GM23338 (cell line): ENCODE data around the gene SLX4IP. TPM values are rescaled to one million over a fixed set of nuclear protein-coding genes. Genes with fewer than 3 reads are reported as not detected.
"Not testable (repeated sequence)": the region's sequence is repeated elsewhere in the genome, so short reads cannot be mapped to it uniquely, and the experiment has no call there.

Experiments used
- ATAC-seq: fragments of 200-7000 bp; cut with Tn5 transposase; 3 replicates; pipeline ENCODE4 v1.9.1; 2020
- DNase-seq: peaks from one replicate; pipeline ENCODE4 v3.0.0-alpha.2; 2015; ENCODE audit warnings: low spot score
- H2AFZ ChIP-seq: fragments of 200-600 bp; sonication (generic); 2 replicates; pipeline ENCODE4 v1.8.0; 2016; ENCODE audit warnings: antibody characterized with exemption, mild to moderate bottlenecking, moderate library complexity
- H3F3A ChIP-seq: fragments of 200-600 bp; sonication (generic); replicated peaks from 2 replicates; pipeline ENCODE4 v1.8.0; 2017; ENCODE audit warnings: antibody characterized with exemption, mixed run types, low read depth
- H3K27ac ChIP-seq: fragments of 200-600 bp; sonication (generic); 2 replicates; pipeline ENCODE4 v1.6.1; 2016; ENCODE audit warnings: low read depth
- H3K27me3 ChIP-seq: fragments of 200-600 bp; sonication (generic); 2 replicates; pipeline ENCODE4 v1.8.0; 2016; ENCODE audit warnings: mild to moderate bottlenecking, mixed run types, moderate library complexity; ENCODE audit not compliant: insufficient read depth
- H3K36me3 ChIP-seq: fragments of 200-600 bp; sonication (generic); 2 replicates; pipeline ENCODE4 v1.8.0; 2016; ENCODE audit warnings: mild to moderate bottlenecking; ENCODE audit not compliant: insufficient read depth
- H3K4me1 ChIP-seq: fragments of 200-600 bp; sonication (generic); 2 replicates; pipeline ENCODE4 v1.8.0; 2016; ENCODE audit warnings: mild to moderate bottlenecking, moderate library complexity; ENCODE audit not compliant: insufficient read depth
- H3K4me2 ChIP-seq: fragments of 200-600 bp; sonication (generic); 2 replicates; pipeline ENCODE4 v1.7.1; 2017; ENCODE audit warnings: mixed run types
- H3K4me3 ChIP-seq: fragments of 200-600 bp; sonication (generic); 2 replicates; pipeline ENCODE4 v1.6.1; 2016; ENCODE audit warnings: mixed run types
- H3K79me2 ChIP-seq: fragments of 200-600 bp; sonication (generic); replicated peaks from 2 replicates; pipeline ENCODE4 v1.8.0; 2017; ENCODE audit warnings: mild to moderate bottlenecking; ENCODE audit not compliant: insufficient read depth
- H3K9me2 ChIP-seq: fragments of 200-600 bp; sonication (generic); 2 replicates; pipeline ENCODE4 v1.8.0; 2017; ENCODE audit not compliant: insufficient read depth
- H4K20me1 ChIP-seq: fragments of 200-600 bp; sonication (generic); replicated peaks from 2 replicates; pipeline ENCODE4 v1.8.0; 2017; ENCODE audit warnings: mild to moderate bottlenecking; ENCODE audit not compliant: insufficient read depth
- H3K27ac Mint-ChIP-seq: 2 replicates; pipeline ENCODE4 v1.8.0; 2020; ENCODE audit warnings: inconsistent platforms, mild to moderate bottlenecking, moderate library complexity, mixed read lengths
- H3K27me3 Mint-ChIP-seq: 3 replicates; pipeline ENCODE4 v1.8.0; 2022; ENCODE audit warnings: low read depth, mild to moderate bottlenecking, moderate library complexity, mixed read lengths, inconsistent platforms; ENCODE audit not compliant: insufficient read depth, poor library complexity
- H3K36me3 Mint-ChIP-seq: 3 replicates; pipeline ENCODE4 v1.8.0; 2021; ENCODE audit warnings: low read depth, mild to moderate bottlenecking, inconsistent platforms, moderate library complexity, mixed read lengths
- H3K4me1 Mint-ChIP-seq: 3 replicates; pipeline ENCODE4 v1.8.0; 2020; ENCODE audit warnings: mild to moderate bottlenecking, inconsistent platforms, mixed read lengths
- H3K4me3 Mint-ChIP-seq: 3 replicates; pipeline ENCODE4 v1.8.0; 2021; ENCODE audit warnings: moderate library complexity, mild to moderate bottlenecking, inconsistent platforms, mixed read lengths
- H3K9me3 Mint-ChIP-seq: 3 replicates; pipeline ENCODE4 v1.8.0; 2020; ENCODE audit warnings: moderate library complexity, mild to moderate bottlenecking, inconsistent platforms, mixed read lengths
- CTCF ChIP-seq, 2 experiments: fragments of 200-600 bp in 1 of 2; sonication (generic) in 1 of 2; conservative IDR thresholded peaks; 2 replicates each; pipeline versions ENCODE4 v1.5.1 to v1.6.1; 2016 to 2017; ENCODE audit warnings: antibody characterized with exemption in 2 of 2, low read depth in 2 of 2, mild to moderate bottlenecking in 2 of 2, moderate library complexity in 1 of 2
- ZNF114 ChIP-seq: fragments of 250-450 bp; sonication (Bioruptor Pico); IDR thresholded peaks from 2 replicates; pipeline ENCODE4 v1.5.0; 2020; ENCODE audit warnings: mild to moderate bottlenecking, moderate library complexity
- ZNF462 ChIP-seq: fragments of 250-450 bp; sonication (Bioruptor Pico); IDR thresholded peaks from 2 replicates; pipeline ENCODE4 v1.5.0; 2020; ENCODE audit warnings: mild to moderate bottlenecking, moderate library complexity
- polyA plus RNA-seq: library from polyadenylated mRNA; unstranded; fragments of >200 nt; fragmentation: Nextera tagmentation; extraction: Ambion mirVana; gene quantifications from 2 replicates; pipeline ENCODE4 v1.2.1, GENCODE V29; 2016
- total RNA-seq: library from RNA; depleted of rRNA; stranded (reverse); fragments of >200 nt; shearing (Covaris generic); gene quantifications from 2 replicates; pipeline ENCODE4 v1.2.3, GENCODE V29; 2014

Gene SLX4IP
- total and polyA plus RNA-seq, 2 experiments from 2014 or later, result 9.1 to 9.8 TPM

- TF ChIP-seq ZNF462 (CRISPR knock-in tag) (no peak), ZNF114 (CRISPR knock-in tag) (no peak), CTCF (conservative IDR thresholded peaks at IDR 0.05; ENCODE audit: low read depth in 2 of 2) (no peak)
Observed at GRCh38 chr20:10415013-10415650, 20.0 kb upstream of the SLX4IP start (continued).

- H3K4me2 ChIP-seq, H4K20me1 ChIP-seq, H3K27ac ChIP-seq, H3K4me1 ChIP-seq, H3K4me3 ChIP-seq, DNase-seq, H3K9me3 Mint-ChIP-seq, H3K27ac Mint-ChIP-seq, H3K9me2 ChIP-seq, H3K27me3 Mint-ChIP-seq, H3K27me3 ChIP-seq, H3K36me3 ChIP-seq, H2AFZ ChIP-seq, H3K4me3 Mint-ChIP-seq, ATAC-seq, H3F3A ChIP-seq: not testable (repeated sequence)
- H3K79me2 ChIP-seq, result peaks cover 30% of the 10 kb centered on the region
- Mint-ChIP-seq H3K4me1 (peaks cover 20% of the 10 kb centered on the region; the same call in 2 of the 3 replicates), H3K36me3 (peaks cover 16% of the 10 kb centered on the region)
Observed at GRCh38 chr20:10417218-10417617, 17.9 kb upstream of the SLX4IP start.
